Left colon (tissue), 2 donors: ENCODE data around the gene HK1. TPM values are rescaled to one million over a fixed set of nuclear protein-coding genes. Genes with fewer than 3 reads are reported as not detected.
"Not testable (repeated sequence)": the region's sequence is repeated elsewhere in the genome, so short reads cannot be mapped to it uniquely, and the experiment has no call there.

ENCODE experiments used
- ATAC-seq: fragments of 200-7000 bp; cut with Tn5 transposase; one replicate; pipeline ENCODE4 v1.9.1; 2020; ENCODE audit warnings: mild to moderate bottlenecking, moderate library complexity
- DNase-seq, 2 donors: peaks; one replicate each; pipeline ENCODE4 v3.0.0-alpha.2; 2020
- intact Hi-C, 2 donors: fragments of 100-400 bp; cut with DNase I in 1 of 2; cut with micrococcal nuclease in 1 of 2; formaldehyde crosslinking; loops; one replicate each; pipeline versions ENCODE4 v1.11.2 to v1.14.0; 2022; cut with DNase I, micrococcal nuclease
- total RNA-seq, 2 donors: library from RNA; stranded (reverse); fragmentation: NEBNext Ultra II Directional; extraction: Animal tissue kit (Norgen Biotek cat#: 25700); gene quantifications; one replicate each; pipeline ENCODE4 v1.2.1, GENCODE V29; 2021
- donor health status: DM: no; HTN: no; CAD: no.
- donor health status: DM: yes; HTN: yes; CAD: no.

Gene HK1
- total RNA-seq, 2 donors from 2014 or later: 64.1 to 90.4 TPM

- intact Hi-C loops: loop anchor here in 1 of 2 donors (10.0 kb wide), 1 partner anchor 64 kb away; no protein-coding TSS in a partner anchor
- ATAC-seq: no peak
- no peak for DNase-seq
Observed at GRCh38 chr10:69320521-69320920, 42.2 kb downstream of the HK1 start.

GRCh38 chr10:69321039-69321715 is 42.9 kb downstream of the HK1 start:
- intact Hi-C loops: loop anchor here in 1 of 2 donors (10.0 kb wide), 1 partner anchor 64 kb away; no protein-coding TSS in a partner anchor
- ATAC-seq (no peak), DNase-seq (no peak)

- intact Hi-C loops: loop anchor here in 1 of 2 donors (10.0 kb wide), 1 partner anchor 63 kb away; no protein-coding TSS in a partner anchor
- no peak for ATAC-seq
- DNase-seq: no peak
Observed at GRCh38 chr10:69321865-69322264, 43.6 kb downstream of the HK1 start.

DNA sequence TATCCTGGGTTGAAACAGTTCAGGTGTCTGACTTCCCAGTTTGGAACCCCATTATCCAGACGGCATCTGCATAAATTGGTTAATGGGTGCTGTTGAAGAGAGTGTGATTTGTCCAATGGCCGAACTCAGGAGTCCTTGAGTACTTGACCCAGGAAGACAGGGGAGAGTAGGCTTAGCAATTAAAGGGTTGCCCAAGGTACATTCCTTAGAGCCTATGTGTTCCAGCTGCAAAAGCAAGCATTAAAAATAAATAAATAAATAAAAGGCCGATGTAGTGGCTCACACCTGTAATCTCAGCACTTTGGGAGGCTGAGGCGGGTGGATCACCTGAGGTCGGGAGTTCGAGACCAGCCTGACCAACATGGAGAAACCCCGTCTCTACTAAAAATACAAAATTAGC is 44.0 kb downstream of the HK1 start:
- DNase-seq, ATAC-seq: not testable (repeated sequence)
- intact Hi-C loops: loop anchor here in 1 of 2 donors (10.0 kb wide), 1 partner anchor 62 kb away; no protein-coding TSS in a partner anchor

DNA sequence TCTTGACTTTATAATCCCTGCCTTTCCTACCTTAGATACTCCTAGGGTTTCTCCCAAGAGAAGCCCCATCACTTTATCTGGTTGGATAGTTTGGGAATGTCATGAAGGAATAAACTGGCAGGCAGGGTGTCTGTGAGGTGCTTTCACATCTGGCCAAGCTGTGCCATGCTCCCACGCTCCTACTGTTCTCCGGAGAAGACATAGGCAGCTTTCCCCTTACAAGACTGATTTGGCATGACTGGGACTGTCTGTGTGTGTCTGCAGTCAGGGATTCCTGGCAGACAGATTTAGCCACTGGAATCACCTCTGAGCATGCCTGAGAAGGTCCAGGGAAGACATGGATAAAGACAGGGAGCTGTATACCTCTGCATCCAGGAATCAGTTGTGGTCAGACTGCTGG is 45.3 kb downstream of the HK1 start:
- no peak for ATAC-seq
- intact Hi-C loops: loop anchor here in 1 of 2 donors (10.0 kb wide), 1 partner anchor 61 kb away; no protein-coding TSS in a partner anchor
- no peak for DNase-seq

- intact Hi-C loops: loop anchor here in 1 of 2 donors (10.0 kb wide), 1 partner anchor 60 kb away; no protein-coding TSS in a partner anchor
- DNase-seq (no peak), ATAC-seq (no peak)
Observed at GRCh38 chr10:69324583-69324982, 46.3 kb downstream of the HK1 start.

- not testable (repeated sequence) for DNase-seq
- ATAC-seq: peak; percentile 63
- intact Hi-C loops: loop anchor here in 1 of 2 donors (10.0 kb wide), 1 partner anchor 59 kb away; no protein-coding TSS in a partner anchor
Observed at GRCh38 chr10:69325637-69326523, 47.6 kb downstream of the HK1 start.

DNA sequence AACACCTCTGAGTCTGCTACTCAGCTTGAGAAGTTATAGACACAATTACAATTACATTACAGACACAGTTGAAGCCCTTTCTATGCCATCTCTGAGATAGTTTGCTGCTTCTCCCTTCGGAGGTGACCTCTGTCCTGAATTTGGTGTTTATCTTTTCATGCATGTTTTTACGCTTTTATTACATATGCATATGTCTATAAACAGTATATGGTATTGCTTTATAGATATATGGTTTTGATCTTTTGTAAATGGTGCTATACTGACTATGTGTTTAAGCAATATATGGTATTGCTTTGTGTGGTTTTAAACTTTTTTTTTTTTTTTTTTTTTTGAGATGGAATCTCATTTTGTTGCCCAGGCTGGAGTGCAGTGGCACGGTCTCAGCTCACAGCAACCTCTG is 48.4 kb downstream of the HK1 start:
- intact Hi-C loops: loop anchor here in 1 of 2 donors (10.0 kb wide), 1 partner anchor 58 kb away; no protein-coding TSS in a partner anchor
- DNase-seq (no peak), ATAC-seq (peak; percentile 79)

DNA sequence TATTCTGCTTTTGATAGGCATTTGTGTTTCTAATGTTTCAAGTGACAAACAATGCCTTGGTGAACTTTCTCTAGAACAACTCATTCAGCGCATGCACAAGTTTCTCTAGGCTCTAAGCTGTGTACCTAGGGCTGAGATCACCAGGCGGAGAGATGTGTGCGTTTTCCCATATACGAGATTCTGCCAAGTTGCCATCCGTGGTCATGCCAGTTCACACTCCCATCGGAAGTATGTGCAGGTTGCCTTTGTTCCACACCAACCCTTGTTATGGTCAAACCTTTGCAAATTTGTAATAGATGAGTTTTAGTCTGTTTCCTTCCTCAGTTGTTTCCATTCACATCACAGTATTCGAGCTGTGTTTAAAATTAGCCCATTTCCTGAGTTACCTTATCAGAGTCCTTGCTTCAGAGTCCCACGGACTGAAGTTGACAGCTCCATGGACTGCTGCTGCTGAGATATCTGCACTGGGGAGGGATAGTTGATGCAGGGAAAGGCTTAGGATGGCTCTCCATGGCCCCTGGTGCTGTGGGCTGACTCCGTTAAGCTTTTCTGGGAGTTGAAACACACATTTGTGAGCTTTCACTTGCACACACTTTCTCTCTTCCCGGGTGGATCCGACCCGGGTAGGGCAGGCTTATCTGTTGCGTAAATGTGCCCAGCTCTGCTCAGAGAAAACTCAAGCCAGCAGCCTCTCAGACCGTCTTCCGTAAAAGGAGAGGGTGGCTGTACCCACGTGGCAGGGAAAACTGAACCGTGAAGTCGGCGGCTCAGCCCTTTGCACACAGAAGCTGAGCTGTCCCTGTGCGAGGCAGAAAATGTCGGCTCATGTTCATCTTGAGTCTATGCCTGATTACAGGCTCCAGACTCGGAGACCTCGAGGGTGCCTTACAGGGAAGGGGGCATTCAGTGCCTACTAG is 49.4 kb downstream of the HK1 start:
- intact Hi-C loops: loop anchor here in 1 of 2 donors (10.0 kb wide), 1 partner anchor 57 kb away; no protein-coding TSS in a partner anchor
- ATAC-seq (peak; percentile 72), DNase-seq (peak; percentile 80 to 83)

- intact Hi-C loops: loop anchor here in 1 of 2 donors (10.0 kb wide), 1 partner anchor 56 kb away; no protein-coding TSS in a partner anchor
- ATAC-seq: no peak
- no peak for DNase-seq
Observed at GRCh38 chr10:69328380-69328735, 50.1 kb downstream of the HK1 start.

DNA sequence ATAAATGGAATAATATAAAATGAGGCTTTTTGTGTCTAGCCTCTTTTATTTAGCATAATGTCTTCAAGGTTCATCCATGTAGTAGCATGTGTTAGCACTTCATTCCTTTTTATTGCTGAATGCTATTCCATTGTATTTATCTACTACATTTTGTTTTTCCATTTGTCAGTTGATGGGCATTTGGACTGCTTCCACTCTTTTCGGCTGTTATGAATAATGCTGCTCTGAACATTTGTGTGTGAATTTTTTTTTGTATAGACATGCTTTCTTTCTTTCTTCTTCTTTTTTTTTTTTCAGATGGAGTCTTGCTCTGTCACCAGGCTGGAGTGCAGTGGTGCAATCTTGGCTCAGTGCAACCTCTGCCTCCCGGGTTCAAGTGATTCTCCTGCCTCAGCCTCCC is 50.6 kb downstream of the HK1 start:
- not testable (repeated sequence) for DNase-seq, ATAC-seq
- intact Hi-C loops: loop anchor here in 1 of 2 donors (10.0 kb wide), 1 partner anchor 56 kb away; no protein-coding TSS in a partner anchor

DNA sequence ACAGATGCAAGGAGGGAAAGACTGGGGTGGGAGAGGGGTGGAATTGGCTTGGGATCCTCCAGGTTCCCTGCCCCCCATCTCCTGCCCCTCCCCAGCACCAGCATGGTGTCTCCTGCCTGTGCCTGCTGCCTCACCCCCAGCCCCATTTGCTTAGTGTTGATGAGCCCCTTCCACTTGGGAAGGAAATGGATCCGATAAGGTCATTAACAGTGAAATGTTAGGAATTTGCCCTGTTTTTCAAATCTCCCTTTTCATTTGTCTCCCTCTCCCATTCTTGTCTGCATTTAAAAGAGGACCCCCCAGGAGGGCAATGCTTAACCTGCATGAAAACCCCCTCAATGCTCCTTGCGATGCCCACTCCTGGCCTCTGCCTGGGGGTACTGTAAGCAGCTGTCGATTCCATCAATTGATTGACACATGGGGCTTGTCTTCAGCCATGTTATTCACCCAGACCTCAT is 51.5 kb downstream of the HK1 start:
- intact Hi-C loops: loop anchor here in 1 of 2 donors (10.0 kb wide), 1 partner anchor 55 kb away; no protein-coding TSS in a partner anchor
- no peak for ATAC-seq
- DNase-seq: no peak

GRCh38 chr10:69331161-69331560 is 52.9 kb downstream of the HK1 start:
- intact Hi-C loops: no loop called here
- ATAC-seq (no peak), DNase-seq (no peak)

GRCh38 chr10:69332278-69333010 is 54.1 kb downstream of the HK1 start:
- ATAC-seq (peak; percentile 72), DNase-seq (no peak)
- intact Hi-C loops: no loop called here

- no peak for DNase-seq
- peak; percentile 19 for ATAC-seq
Observed at GRCh38 chr10:69333205-69333604, 54.9 kb downstream of the HK1 start.

DNA sequence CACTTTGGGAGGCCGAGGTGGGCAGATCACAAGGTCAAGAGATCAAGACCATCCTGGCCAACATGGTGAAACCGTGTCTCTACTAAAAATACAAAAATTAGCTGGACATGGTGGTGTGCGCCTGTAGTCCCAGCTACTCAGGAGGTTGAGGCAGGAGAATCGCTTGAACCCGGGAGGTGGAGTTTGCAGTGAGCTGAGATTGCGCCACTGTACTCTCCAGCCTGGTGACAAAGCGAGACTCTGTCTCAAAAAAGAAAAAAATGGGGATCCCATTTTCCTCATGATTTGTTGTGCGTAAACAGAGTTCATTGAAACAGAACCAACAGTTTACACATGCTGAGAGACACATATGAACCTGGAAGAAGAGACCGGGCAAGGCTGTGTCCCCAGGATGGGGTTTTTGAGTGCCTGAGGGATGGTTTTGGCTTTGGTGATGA is 55.6 kb downstream of the HK1 start:
- ATAC-seq, intact Hi-C loops, DNase-seq: not testable (repeated sequence)

More at GRCh38 chr10:69333205-69333604, 54.9 kb downstream of the HK1 start:
- intact Hi-C loops: no loop called here
